Cardiac fibroblast (primary cell): Measurements from ENCODE around the gene STIMATE.

ENCODE experiments used
- DNase-seq, 2 donors: peaks; one replicate each; pipeline versions ENCODE4 v3.0.0 to v3.0.0-alpha.2; 2010; ENCODE audit warnings: low read depth in 2 of 2
- H3K4me3 ChIP-seq, 2 donors: replicated peaks in 1 of 2; 1 replicate in 1 of 2; 2 replicates in 1 of 2; pipeline ENCODE4 v1.5.1; 2011; ENCODE audit warnings: low read depth in 2 of 2, low read length in 2 of 2, mild to moderate bottlenecking in 2 of 2, moderate library complexity in 1 of 2
- CTCF ChIP-seq: IDR thresholded peaks from one replicate; pipeline ENCODE4 v1.5.1; 2011; ENCODE audit warnings: low read depth, mild to moderate bottlenecking, low read length, inconsistent platforms

STIMATE gene

GRCh38 chr3:52792413-52792812, 104.9 kb downstream of the STIMATE start:
- no peak overlapping the region for H3K4me3 ChIP-seq
- TF ChIP-seq CTCF, result no peak
- no peak for DNase-seq

GRCh38 chr3:52791928-52792327, 105.4 kb downstream of the STIMATE start:
- TF ChIP-seq CTCF, result no peak
- DNase-seq, result no peak
- no peak overlapping the region for H3K4me3 ChIP-seq

- H3K4me3 ChIP-seq, result no peak overlapping the region
- DNase-seq, result no peak
- TF ChIP-seq CTCF, result no peak
Measured at GRCh38 chr3:52791366-52791765, 106.0 kb downstream of the STIMATE start.

GRCh38 chr3:52790741-52791140, 106.6 kb downstream of the STIMATE start:
- DNase-seq, result no peak
- no peak for TF ChIP-seq CTCF
- no peak overlapping the region for H3K4me3 ChIP-seq

- H3K4me3 ChIP-seq, result no peak overlapping the region
- no peak for TF ChIP-seq CTCF
Measured at GRCh38 chr3:52790337-52790736, 107.0 kb downstream of the STIMATE start.

GRCh38 chr3:52789746-52790040, 107.7 kb downstream of the STIMATE start:
- TF ChIP-seq CTCF, result no peak
- DNase-seq, result no peak

More at GRCh38 chr3:52790337-52790736, 107.0 kb downstream of the STIMATE start:
- no peak for DNase-seq

GRCh38 chr3:52788890-52789745, 108.2 kb downstream of the STIMATE start:
- no peak overlapping the region for H3K4me3 ChIP-seq
- DNase-seq, result no peak
- TF ChIP-seq CTCF, result no peak

More at GRCh38 chr3:52789746-52790040, 107.7 kb downstream of the STIMATE start:
- H3K4me3 ChIP-seq, result no peak overlapping the region
